ENCODE measurements around the gene ESYT1. TPM values are rescaled to one million over a fixed set of nuclear protein-coding genes. Genes with fewer than 3 reads are reported as not detected.

ESYT1 gene
- total and polyA plus RNA-seq, 10 of the 15 experiments (the other 5 are each of a cell fraction or from before 2014, with no cell fraction given) = 47.5 to 120 (median 87.1) TPM

DNA sequence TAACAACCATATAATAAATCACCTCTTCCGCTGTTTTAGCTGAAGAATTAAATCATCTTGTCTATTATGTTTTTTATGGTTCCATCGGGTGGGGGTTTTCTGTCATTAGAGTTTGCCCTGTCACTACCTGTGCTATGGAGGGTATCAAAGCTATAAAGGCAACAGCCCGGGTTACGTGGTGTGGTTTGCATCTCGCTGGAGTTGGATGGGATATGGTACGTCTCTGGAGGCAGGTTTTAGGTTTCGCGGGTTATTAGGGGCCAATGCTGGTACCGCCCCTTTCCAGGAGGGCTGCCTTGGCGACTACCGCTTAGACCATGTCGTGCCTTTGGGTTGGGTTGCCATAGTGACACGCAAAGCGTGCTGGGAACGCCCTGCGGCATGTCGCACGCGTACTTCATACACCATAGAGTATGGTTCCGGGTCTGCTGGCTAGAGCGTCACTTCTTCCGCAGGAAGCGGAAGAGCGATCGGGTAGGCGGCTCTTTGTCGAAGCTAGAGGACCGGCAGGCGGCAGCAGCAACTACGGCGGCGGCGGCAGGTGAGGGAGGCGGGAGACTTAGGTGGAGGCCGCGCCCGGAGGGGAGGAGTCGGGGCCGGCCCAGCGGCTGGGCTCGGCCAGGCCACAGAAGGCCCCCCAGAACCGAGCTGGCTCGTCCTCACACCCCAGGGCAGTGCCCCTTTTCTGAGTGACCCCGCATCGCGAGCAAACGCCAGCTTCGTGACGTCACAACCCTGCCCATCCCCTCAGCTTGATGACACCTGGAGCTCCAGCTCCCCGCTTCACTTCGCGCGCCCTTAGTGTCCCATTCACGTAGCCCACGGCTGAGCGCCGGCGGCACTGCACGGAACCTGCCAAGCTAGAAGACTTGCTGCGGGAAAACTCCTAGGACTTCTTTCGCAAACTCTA is 10.0 kb upstream of the ESYT1 start, which contains the start of gene ZC3H10 (continued):
- TF ChIP-seq SIN3A (IDR thresholded peaks at IDR 0.05; ENCODE audit: low read depth, low read length) = peak; percentile 94
- TF ChIP-seq, protein P1, sequence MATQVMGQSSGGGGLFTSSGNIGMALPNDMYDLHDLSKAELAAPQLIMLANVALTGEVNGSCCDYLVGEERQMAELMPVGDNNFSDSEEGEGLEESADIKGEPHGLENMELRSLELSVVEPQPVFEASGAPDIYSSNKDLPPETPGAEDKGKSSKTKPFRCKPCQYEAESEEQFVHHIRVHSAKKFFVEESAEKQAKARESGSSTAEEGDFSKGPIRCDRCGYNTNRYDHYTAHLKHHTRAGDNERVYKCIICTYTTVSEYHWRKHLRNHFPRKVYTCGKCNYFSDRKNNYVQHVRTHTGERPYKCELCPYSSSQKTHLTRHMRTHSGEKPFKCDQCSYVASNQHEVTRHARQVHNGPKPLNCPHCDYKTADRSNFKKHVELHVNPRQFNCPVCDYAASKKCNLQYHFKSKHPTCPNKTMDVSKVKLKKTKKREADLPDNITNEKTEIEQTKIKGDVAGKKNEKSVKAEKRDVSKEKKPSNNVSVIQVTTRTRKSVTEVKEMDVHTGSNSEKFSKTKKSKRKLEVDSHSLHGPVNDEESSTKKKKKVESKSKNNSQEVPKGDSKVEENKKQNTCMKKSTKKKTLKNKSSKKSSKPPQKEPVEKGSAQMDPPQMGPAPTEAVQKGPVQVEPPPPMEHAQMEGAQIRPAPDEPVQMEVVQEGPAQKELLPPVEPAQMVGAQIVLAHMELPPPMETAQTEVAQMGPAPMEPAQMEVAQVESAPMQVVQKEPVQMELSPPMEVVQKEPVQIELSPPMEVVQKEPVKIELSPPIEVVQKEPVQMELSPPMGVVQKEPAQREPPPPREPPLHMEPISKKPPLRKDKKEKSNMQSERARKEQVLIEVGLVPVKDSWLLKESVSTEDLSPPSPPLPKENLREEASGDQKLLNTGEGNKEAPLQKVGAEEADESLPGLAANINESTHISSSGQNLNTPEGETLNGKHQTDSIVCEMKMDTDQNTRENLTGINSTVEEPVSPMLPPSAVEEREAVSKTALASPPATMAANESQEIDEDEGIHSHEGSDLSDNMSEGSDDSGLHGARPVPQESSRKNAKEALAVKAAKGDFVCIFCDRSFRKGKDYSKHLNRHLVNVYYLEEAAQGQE (IDR thresholded peaks at IDR 0.05; ENCODE audit: low read depth, low read length) = no peak
- TF ChIP-seq LARP7 (IDR thresholded peaks at IDR 0.05) = peak; percentile 53
- TF ChIP-seq, protein P2, sequence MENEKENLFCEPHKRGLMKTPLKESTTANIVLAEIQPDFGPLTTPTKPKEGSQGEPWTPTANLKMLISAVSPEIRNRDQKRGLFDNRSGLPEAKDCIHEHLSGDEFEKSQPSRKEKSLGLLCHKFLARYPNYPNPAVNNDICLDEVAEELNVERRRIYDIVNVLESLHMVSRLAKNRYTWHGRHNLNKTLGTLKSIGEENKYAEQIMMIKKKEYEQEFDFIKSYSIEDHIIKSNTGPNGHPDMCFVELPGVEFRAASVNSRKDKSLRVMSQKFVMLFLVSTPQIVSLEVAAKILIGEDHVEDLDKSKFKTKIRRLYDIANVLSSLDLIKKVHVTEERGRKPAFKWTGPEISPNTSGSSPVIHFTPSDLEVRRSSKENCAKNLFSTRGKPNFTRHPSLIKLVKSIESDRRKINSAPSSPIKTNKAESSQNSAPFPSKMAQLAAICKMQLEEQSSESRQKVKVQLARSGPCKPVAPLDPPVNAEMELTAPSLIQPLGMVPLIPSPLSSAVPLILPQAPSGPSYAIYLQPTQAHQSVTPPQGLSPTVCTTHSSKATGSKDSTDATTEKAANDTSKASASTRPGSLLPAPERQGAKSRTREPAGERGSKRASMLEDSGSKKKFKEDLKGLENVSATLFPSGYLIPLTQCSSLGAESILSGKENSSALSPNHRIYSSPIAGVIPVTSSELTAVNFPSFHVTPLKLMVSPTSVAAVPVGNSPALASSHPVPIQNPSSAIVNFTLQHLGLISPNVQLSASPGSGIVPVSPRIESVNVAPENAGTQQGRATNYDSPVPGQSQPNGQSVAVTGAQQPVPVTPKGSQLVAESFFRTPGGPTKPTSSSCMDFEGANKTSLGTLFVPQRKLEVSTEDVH (IDR thresholded peaks at IDR 0.05; ENCODE audit: low read depth, partially characterized antibody) = peak; percentile 95
- TF ChIP-seq, protein P3, sequence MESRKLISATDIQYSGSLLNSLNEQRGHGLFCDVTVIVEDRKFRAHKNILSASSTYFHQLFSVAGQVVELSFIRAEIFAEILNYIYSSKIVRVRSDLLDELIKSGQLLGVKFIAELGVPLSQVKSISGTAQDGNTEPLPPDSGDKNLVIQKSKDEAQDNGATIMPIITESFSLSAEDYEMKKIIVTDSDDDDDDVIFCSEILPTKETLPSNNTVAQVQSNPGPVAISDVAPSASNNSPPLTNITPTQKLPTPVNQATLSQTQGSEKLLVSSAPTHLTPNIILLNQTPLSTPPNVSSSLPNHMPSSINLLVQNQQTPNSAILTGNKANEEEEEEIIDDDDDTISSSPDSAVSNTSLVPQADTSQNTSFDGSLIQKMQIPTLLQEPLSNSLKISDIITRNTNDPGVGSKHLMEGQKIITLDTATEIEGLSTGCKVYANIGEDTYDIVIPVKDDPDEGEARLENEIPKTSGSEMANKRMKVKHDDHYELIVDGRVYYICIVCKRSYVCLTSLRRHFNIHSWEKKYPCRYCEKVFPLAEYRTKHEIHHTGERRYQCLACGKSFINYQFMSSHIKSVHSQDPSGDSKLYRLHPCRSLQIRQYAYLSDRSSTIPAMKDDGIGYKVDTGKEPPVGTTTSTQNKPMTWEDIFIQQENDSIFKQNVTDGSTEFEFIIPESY (IDR thresholded peaks at IDR 0.05) = 0 out of 2 replicates have a peak, but pooled peaks have one; percentile 22
- peak; percentile 73 for TF ChIP-seq SMAD1 (IDR thresholded peaks at IDR 0.05; ENCODE audit: low read depth, partially characterized antibody)
- TF ChIP-seq CREB1 (IDR thresholded peaks at IDR 0.05; ENCODE audit: low read depth) = peak; percentile 93
- TF ChIP-seq, protein P4, sequence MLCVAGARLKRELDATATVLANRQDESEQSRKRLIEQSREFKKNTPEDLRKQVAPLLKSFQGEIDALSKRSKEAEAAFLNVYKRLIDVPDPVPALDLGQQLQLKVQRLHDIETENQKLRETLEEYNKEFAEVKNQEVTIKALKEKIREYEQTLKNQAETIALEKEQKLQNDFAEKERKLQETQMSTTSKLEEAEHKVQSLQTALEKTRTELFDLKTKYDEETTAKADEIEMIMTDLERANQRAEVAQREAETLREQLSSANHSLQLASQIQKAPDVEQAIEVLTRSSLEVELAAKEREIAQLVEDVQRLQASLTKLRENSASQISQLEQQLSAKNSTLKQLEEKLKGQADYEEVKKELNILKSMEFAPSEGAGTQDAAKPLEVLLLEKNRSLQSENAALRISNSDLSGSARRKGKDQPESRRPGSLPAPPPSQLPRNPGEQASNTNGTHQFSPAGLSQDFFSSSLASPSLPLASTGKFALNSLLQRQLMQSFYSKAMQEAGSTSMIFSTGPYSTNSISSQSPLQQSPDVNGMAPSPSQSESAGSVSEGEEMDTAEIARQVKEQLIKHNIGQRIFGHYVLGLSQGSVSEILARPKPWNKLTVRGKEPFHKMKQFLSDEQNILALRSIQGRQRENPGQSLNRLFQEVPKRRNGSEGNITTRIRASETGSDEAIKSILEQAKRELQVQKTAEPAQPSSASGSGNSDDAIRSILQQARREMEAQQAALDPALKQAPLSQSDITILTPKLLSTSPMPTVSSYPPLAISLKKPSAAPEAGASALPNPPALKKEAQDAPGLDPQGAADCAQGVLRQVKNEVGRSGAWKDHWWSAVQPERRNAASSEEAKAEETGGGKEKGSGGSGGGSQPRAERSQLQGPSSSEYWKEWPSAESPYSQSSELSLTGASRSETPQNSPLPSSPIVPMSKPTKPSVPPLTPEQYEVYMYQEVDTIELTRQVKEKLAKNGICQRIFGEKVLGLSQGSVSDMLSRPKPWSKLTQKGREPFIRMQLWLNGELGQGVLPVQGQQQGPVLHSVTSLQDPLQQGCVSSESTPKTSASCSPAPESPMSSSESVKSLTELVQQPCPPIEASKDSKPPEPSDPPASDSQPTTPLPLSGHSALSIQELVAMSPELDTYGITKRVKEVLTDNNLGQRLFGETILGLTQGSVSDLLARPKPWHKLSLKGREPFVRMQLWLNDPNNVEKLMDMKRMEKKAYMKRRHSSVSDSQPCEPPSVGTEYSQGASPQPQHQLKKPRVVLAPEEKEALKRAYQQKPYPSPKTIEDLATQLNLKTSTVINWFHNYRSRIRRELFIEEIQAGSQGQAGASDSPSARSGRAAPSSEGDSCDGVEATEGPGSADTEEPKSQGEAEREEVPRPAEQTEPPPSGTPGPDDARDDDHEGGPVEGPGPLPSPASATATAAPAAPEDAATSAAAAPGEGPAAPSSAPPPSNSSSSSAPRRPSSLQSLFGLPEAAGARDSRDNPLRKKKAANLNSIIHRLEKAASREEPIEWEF (IDR thresholded peaks at IDR 0.05; ENCODE audit: insufficient replicate concordance, low read depth, low read length) = no peak
- TF ChIP-seq, protein P5, sequence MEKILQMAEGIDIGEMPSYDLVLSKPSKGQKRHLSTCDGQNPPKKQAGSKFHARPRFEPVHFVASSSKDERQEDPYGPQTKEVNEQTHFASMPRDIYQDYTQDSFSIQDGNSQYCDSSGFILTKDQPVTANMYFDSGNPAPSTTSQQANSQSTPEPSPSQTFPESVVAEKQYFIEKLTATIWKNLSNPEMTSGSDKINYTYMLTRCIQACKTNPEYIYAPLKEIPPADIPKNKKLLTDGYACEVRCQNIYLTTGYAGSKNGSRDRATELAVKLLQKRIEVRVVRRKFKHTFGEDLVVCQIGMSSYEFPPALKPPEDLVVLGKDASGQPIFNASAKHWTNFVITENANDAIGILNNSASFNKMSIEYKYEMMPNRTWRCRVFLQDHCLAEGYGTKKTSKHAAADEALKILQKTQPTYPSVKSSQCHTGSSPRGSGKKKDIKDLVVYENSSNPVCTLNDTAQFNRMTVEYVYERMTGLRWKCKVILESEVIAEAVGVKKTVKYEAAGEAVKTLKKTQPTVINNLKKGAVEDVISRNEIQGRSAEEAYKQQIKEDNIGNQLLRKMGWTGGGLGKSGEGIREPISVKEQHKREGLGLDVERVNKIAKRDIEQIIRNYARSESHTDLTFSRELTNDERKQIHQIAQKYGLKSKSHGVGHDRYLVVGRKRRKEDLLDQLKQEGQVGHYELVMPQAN (conservative IDR thresholded peaks at IDR 0.05) = peak; percentile 89
- TF ChIP-seq SP1 (IDR thresholded peaks at IDR 0.05; ENCODE audit: low read depth, low read length) = peak; percentile 82
